ENCODE measurements around the gene EED. TPM values are rescaled to one million over a fixed set of nuclear protein-coding genes. Genes with fewer than 3 reads are reported as not detected.
"Not testable (repeated sequence)": the region's sequence is repeated elsewhere in the genome, so short reads cannot be mapped to it uniquely, and the experiment has no call there.

EED gene
- total RNA-seq, 1 donor from 2014 or later: 174 TPM

DNA sequence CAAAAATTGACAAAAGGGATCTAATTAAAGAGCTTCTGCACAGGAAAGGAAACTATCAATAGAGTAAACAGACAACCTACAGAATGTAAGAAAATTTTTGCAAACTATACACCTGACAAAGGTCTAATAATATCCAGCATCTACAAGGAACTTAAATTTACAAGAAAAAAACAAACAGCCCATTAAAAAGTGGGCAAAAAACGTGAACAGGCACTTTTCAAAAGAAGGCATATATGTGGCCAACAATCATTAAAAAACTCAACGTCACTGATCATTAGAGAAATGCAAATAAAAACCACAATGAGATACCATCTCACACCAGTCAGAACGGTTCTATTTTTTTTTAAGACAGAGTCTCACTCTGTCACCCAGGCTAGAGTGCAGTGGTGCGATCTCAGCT is 20.0 kb upstream of the EED start:
- H3K4me3 Mint-ChIP-seq (ENCODE audit: low read depth); H3K27ac Mint-ChIP-seq; H3K27me3 Mint-ChIP-seq (ENCODE audit: low read depth); H3K36me3 Mint-ChIP-seq (ENCODE audit: low read depth); intact Hi-C loops (cut with micrococcal nuclease); DNase-seq (ENCODE audit: low spot score): not testable (repeated sequence)
- H3K4me1 Mint-ChIP-seq (ENCODE audit: low read depth): peaks cover 56% of the 10 kb centered on the region
- peaks cover 27% of the 10 kb centered on the region for H3K9me3 Mint-ChIP-seq

DNA sequence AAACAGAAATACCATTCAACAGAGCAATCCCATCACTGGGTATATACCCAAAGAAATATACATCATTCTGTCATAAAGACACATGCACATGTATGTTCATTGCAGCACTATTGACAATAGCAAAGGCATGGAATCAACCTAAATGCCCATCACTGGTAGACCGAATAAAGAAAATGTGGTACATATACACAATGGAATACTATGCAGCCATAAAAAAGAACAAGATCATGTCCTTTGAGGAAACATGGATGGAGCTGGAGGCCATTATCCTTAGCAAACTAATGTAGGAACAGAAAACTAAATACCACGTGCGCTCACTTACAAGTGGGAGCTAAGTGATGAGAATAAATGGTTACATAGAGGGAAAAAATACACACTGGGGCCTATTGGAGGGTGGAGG is 19.2 kb upstream of the EED start:
- Mint-ChIP-seq H3K4me1 (ENCODE audit: low read depth) (peaks cover 59% of the 10 kb centered on the region), H3K9me3 (peaks cover 27% of the 10 kb centered on the region)
- DNase-seq (ENCODE audit: low spot score); H3K36me3 Mint-ChIP-seq (ENCODE audit: low read depth); H3K27ac Mint-ChIP-seq; intact Hi-C loops (cut with micrococcal nuclease); H3K4me3 Mint-ChIP-seq (ENCODE audit: low read depth); H3K27me3 Mint-ChIP-seq (ENCODE audit: low read depth): not testable (repeated sequence)

DNA sequence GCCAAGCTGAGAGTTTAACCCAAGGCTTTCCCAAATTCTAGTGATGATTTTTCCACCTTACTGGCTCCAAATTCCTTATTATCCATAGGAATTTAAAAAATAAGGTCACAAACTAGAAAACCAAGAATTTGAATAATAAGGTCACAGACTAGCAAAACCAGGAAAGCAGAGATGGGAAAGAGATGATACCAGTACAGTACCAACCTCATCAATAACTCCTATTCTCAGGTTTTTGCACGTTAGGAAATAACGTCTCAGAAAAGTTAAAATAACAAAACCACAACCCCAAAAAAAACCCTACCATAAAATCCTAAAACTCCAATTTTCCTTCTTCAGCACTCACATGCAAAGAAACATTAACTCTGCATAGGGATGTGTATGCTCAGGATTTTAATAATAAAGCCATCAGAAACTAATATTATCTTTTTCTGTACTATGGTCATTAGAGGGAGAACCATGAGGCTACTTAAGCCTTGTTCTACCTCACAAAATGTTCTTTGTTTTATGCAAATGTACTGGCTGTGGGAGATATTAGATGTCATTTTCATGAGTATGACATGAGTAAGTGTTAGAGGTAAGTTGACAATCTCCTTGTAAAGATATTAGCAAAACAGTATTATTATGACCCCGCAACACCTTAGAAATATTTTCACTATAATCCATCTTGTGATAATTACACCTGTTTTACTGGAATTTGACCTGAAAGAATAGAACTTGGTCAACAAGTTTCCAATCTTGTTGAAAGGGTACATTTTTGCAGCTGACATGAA is 16.1 kb upstream of the EED start:
- peak overlapping the region; percentile 94 for H3K27ac Mint-ChIP-seq
- peak overlapping the region; percentile 20 for H3K4me3 Mint-ChIP-seq (ENCODE audit: low read depth)
- H3K4me1 Mint-ChIP-seq (ENCODE audit: low read depth): peaks cover 53% of the 10 kb centered on the region
- intact Hi-C loops (cut with micrococcal nuclease): loop anchor here (1.0 kb wide), 4 partner anchors 10 to 110 kb away; no protein-coding TSS in a partner anchor
- DNase-seq (ENCODE audit: low spot score): no peak
- peaks cover 21% of the 10 kb centered on the region for H3K9me3 Mint-ChIP-seq
- no peaks in the 10 kb centered on the region for H3K27me3 Mint-ChIP-seq (ENCODE audit: low read depth)
- H3K36me3 Mint-ChIP-seq (ENCODE audit: low read depth): peaks cover 9% of the 10 kb centered on the region

DNA sequence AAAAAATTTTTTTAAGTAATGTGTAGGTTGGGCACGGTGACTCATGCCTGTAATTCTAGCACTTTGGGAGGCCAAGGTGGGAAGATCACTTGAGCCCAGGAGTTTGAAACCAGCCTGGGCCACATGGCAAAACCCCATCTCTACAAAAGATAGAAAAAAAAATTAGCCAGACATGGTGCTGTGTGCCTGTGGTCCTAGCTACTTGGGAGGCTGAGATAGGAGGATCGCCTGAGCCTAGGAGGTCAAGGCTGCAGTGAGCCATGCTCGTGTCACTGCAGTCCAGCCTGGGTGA is 15.6 kb upstream of the EED start:
- H3K36me3 Mint-ChIP-seq (ENCODE audit: low read depth); intact Hi-C loops (cut with micrococcal nuclease); DNase-seq (ENCODE audit: low spot score); H3K27me3 Mint-ChIP-seq (ENCODE audit: low read depth): not testable (repeated sequence)
- Mint-ChIP-seq H3K4me1 (ENCODE audit: low read depth) (peaks cover 53% of the 10 kb centered on the region), H3K4me3 (ENCODE audit: low read depth) (peak overlapping the region; percentile 20), H3K27ac (peak overlapping the region; percentile 94), H3K9me3 (peaks cover 17% of the 10 kb centered on the region)

DNA sequence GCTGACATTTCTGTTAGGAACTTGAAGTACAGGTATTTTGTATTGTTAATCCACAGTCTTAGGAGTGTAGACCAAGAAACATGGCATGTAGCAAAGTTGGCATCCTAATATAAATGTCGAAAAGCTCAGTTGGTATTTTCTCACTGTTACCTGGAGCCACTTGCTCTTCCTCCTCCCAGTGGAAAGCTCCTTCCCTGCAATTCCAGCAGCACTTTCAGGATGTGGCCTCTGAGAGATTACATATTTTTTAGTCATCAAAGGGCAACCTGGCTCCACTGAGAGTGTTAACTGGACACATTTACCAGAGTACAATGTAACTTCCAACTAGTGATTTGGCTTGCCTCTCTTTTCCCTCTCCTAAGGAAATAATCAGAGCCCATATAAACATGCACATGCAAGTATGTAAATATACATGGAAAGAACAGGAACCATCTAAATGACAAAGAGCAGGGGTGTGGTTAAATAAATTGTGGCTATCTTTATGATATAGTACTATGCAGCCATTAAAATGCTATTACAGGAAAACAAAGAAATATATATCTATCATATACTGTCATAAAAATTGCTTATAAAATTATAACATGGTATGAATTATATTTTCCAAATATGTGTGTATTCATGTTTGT is 14.3 kb upstream of the EED start:
- intact Hi-C loops (cut with micrococcal nuclease): loop anchor here (2.0 kb wide), 1 partner anchor 53 kb away; no protein-coding TSS in a partner anchor
- no peak for DNase-seq (ENCODE audit: low spot score)
- peaks cover 2% of the 10 kb centered on the region for H3K36me3 Mint-ChIP-seq (ENCODE audit: low read depth)
- peaks cover 4% of the 10 kb centered on the region for H3K9me3 Mint-ChIP-seq
- no peak overlapping the region for H3K4me3 Mint-ChIP-seq (ENCODE audit: low read depth)
- H3K27ac Mint-ChIP-seq: no peak overlapping the region
- peaks cover 3% of the 10 kb centered on the region for H3K27me3 Mint-ChIP-seq (ENCODE audit: low read depth)
- H3K4me1 Mint-ChIP-seq (ENCODE audit: low read depth): peaks cover 56% of the 10 kb centered on the region

DNA sequence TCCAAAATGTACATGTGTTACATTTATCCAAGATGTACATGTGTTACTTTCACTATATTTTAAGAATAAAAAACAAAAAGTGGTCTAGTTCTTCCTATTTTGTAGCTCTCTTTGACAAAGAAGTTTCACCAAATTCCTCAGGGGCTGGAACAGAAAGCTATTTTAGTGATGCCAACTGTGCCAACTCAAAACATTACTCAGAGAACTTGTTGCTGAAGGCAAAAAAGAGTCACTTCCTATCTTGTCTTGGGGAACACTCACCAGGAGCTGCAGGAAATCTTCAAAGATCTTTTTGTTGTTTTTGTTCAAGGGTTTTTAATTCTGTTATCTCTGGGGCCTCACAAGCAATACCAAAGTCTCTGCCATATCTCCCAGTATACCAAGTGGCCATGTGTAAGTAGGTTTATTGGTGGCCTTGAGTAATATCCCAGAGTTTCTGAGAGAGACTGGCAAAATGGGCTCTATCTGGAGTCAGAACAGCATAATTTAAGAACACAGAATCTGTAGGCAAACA is 13.6 kb upstream of the EED start:
- intact Hi-C loops (cut with micrococcal nuclease): loop anchor here (1.0 to 2.0 kb wide), 2 partner anchors 9 to 54 kb away; no protein-coding TSS in a partner anchor
- H3K27ac Mint-ChIP-seq: peak overlapping the region; percentile 38
- no peak overlapping the region for H3K4me3 Mint-ChIP-seq (ENCODE audit: low read depth)

DNA sequence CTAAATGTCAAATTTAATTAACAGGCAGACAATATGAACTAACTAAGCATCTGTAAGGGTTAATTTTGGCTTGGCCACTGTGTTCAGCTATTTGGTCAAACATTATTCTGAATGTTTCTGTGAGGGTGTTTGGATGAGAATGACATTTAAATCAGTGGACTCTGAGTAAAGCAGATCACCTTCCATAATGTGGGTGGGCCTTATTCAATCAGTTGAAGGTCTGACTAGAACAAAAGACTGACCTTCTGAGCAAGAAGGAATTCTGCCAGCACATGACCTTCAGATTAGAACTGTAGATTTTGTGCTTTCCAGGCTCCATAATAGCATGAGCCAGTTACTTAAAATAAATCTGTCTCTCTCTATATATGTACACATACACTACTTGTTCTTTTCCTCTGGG is 12.0 kb upstream of the EED start:
- DNase-seq (ENCODE audit: low spot score): no peak
- peaks cover 2% of the 10 kb centered on the region for H3K36me3 Mint-ChIP-seq (ENCODE audit: low read depth)
- H3K9me3 Mint-ChIP-seq: no peaks in the 10 kb centered on the region
- no peak overlapping the region for H3K27ac Mint-ChIP-seq
- no peak overlapping the region for H3K4me3 Mint-ChIP-seq (ENCODE audit: low read depth)
- intact Hi-C loops (cut with micrococcal nuclease): no loop called here
- peaks cover 3% of the 10 kb centered on the region for H3K27me3 Mint-ChIP-seq (ENCODE audit: low read depth)
- H3K4me1 Mint-ChIP-seq (ENCODE audit: low read depth): peaks cover 48% of the 10 kb centered on the region

More for the DNA sequence above, 13.6 kb upstream of the EED start:
- H3K9me3 Mint-ChIP-seq: no peaks in the 10 kb centered on the region
- peaks cover 54% of the 10 kb centered on the region for H3K4me1 Mint-ChIP-seq (ENCODE audit: low read depth)
- peaks cover 2% of the 10 kb centered on the region for H3K36me3 Mint-ChIP-seq (ENCODE audit: low read depth)
- no peak for DNase-seq (ENCODE audit: low spot score)
- peaks cover 3% of the 10 kb centered on the region for H3K27me3 Mint-ChIP-seq (ENCODE audit: low read depth)

DNA sequence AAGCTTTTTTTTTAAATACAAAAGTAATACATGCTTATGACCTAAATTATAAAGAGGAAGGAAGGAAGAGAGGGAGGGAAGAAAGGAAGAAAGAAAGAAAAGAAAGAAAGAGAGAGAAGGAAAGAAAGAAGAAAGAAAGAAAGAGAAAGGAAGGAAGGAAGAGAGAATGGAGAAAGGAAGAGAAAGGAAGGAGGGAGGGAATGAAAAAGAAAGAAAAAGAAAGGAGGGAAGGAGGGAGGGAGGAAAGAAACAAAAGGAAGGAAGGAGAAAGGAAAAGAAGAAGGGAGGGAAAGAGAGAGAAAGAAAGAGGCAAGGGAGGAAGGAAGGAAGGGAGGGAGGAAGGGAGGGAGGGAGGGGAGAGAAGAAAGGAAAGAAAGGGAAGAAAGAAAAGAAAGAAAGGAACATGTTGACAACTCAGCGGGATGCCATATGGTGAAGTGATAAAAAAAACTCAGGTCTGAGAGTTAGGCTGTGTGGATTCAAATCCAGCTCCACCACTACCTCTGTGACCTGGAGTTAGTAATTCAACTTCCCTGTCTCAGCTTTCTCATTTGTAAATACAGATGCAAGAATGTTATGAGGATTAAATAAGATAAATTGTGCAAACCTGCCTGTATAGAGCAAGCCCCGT is 9.6 kb upstream of the EED start:
- Mint-ChIP-seq H3K4me1 (ENCODE audit: low read depth) (peaks cover 28% of the 10 kb centered on the region), H3K36me3 (ENCODE audit: low read depth) (no peaks in the 10 kb centered on the region), H3K27me3 (ENCODE audit: low read depth) (peaks cover 3% of the 10 kb centered on the region), H3K9me3 (no peaks in the 10 kb centered on the region), H3K4me3 (ENCODE audit: low read depth) (no peak overlapping the region), H3K27ac (no peak overlapping the region)
- intact Hi-C loops (cut with micrococcal nuclease): no loop called here
- DNase-seq (ENCODE audit: low spot score): no peak

DNA sequence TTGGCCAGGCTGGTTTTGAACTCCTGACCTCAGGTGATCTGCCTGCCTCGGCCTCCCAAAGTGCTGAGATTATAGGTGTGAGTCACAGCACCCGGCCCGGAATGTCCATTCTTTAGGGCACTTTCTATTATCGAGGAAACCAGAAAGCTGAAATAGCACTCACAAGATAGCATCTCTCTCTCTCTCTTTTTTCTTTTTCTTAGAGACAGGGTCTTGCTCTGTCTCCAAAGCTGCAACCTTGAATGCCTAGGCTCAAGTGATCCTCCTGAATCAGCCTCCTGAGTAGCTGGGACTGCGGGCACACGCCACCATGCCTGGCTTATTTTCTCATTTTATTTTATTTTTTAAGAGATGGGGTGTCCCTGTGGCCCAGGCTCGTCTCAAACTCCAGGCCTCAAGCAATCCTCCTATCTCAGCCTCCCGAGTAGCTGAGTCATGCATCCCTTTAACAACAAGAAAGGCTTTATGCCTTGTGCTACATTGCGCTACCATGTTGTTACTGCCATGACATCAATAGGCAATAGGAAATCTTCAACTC is 7.2 kb upstream of the EED start:
- Mint-ChIP-seq H3K27ac (no peak overlapping the region), H3K27me3 (ENCODE audit: low read depth) (peaks cover 3% of the 10 kb centered on the region), H3K4me1 (ENCODE audit: low read depth) (peaks cover 24% of the 10 kb centered on the region), H3K4me3 (ENCODE audit: low read depth) (no peak overlapping the region), H3K36me3 (ENCODE audit: low read depth) (no peaks in the 10 kb centered on the region), H3K9me3 (no peaks in the 10 kb centered on the region)
- no peak for DNase-seq (ENCODE audit: low spot score)
- intact Hi-C loops (cut with micrococcal nuclease): no loop called here

DNA sequence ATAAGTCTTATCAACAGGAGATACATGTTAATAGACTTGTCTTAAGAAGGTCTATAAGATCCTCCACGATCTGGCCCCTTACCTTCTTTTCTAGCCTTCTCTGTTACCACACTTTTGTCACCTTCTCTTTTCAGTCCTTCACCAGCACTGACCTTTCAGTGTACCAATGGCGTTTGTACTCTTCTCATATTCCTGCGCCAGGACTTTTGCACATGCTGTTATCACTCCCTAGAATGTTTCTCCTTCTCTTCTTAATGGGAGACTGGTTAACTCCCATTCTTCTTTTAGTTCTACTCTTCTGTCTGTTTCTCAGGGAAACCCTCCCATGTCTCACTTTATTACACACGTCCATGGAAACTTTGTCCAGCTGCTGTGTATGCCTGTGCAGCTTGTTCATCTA is 4.4 kb upstream of the EED start:
- H3K27me3 Mint-ChIP-seq (ENCODE audit: low read depth): no peaks in the 10 kb centered on the region
- no peak for DNase-seq (ENCODE audit: low spot score)
- H3K4me1 Mint-ChIP-seq (ENCODE audit: low read depth): peaks cover 13% of the 10 kb centered on the region
- no peak overlapping the region for H3K27ac Mint-ChIP-seq
- H3K9me3 Mint-ChIP-seq: no peaks in the 10 kb centered on the region
- no peaks in the 10 kb centered on the region for H3K36me3 Mint-ChIP-seq (ENCODE audit: low read depth)
- H3K4me3 Mint-ChIP-seq (ENCODE audit: low read depth): no peak overlapping the region
- intact Hi-C loops (cut with micrococcal nuclease): loop anchor here (1.0 to 10.0 kb wide), 3 partner anchors 9 to 385 kb away; partner anchors contain the start of gene CCDC83

DNA sequence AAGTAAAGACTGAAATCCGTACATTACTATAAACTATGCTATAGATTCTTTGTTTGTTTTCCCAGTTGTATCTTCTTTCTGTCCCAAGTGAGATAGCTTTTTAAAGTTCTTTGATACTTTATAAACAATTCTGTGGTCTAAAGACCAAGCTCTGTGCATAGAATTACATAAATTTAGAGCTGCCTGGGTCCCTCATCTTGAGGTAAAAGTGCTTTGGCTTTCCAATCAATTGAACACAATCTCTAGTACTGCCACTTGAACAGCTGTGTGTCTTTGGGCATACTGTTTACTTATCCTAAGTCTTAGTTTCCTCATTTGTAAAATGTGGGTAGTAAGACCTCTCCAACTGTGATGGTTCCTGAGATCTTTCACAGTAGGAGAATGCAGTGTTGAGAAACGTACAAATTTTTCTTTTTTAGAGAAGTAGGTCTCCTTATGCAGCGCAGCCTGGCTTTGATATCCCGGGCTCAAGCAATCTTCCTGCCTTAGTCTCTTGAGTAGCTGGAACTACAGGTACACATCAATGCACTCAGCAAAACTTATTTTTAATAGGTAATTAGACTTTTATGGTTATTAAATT is 2.5 kb upstream of the EED start:
- H3K4me1 Mint-ChIP-seq (ENCODE audit: low read depth): peaks cover 16% of the 10 kb centered on the region
- H3K9me3 Mint-ChIP-seq: no peaks in the 10 kb centered on the region
- H3K27me3 Mint-ChIP-seq (ENCODE audit: low read depth): no peaks in the 10 kb centered on the region
- DNase-seq (ENCODE audit: low spot score): no peak
- no peak overlapping the region for H3K27ac Mint-ChIP-seq
- H3K4me3 Mint-ChIP-seq (ENCODE audit: low read depth): no peak overlapping the region
- peaks cover 2% of the 10 kb centered on the region for H3K36me3 Mint-ChIP-seq (ENCODE audit: low read depth)
- intact Hi-C loops (cut with micrococcal nuclease): loop anchor here (5.0 to 10.0 kb wide), 2 partner anchors 295 to 387 kb away; partner anchors contain the start of gene CCDC83

DNA sequence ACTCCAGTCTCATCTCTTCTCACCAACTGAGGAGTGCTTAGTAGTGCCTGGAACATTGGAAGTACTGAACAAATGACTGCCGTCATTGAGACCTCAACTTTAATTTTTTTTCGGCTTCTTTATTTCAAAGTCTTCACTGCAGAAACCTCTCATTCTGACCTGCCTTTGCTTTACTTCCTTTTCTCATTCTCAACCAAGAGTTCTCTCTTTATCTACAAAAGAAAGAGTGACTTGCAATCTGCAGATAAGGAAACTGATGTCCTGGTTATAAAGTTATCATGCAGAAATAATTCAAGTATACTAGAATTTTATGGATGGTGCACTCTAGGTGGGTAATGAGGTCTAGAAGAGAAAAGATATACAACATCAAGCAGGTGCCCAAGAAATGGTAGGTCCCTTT is 1.2 kb upstream of the EED start:
- no peaks in the 10 kb centered on the region for H3K9me3 Mint-ChIP-seq
- H3K4me3 Mint-ChIP-seq (ENCODE audit: low read depth): no peak overlapping the region
- intact Hi-C loops (cut with micrococcal nuclease): loop anchor here (5.0 to 10.0 kb wide), 2 partner anchors 296 to 389 kb away; partner anchors contain the start of gene CCDC83
- peaks cover 26% of the 10 kb centered on the region for H3K4me1 Mint-ChIP-seq (ENCODE audit: low read depth)
- no peak overlapping the region for H3K27ac Mint-ChIP-seq
- H3K36me3 Mint-ChIP-seq (ENCODE audit: low read depth): peaks cover 14% of the 10 kb centered on the region
- DNase-seq (ENCODE audit: low spot score): no peak
- no peaks in the 10 kb centered on the region for H3K27me3 Mint-ChIP-seq (ENCODE audit: low read depth)

Data from activated T-helper 2 cell treated with anti-CD3 and anti-CD28 coated beads, Interferon-gamma antibody, Interleukin-2, Interleukin-4, amounts not matched to agents 10 μg/mL and 5 μg/mL and 100 μg/mL, durations not matched to agents 14 hours and 24 hours and 36 hours (primary cell).